Fibroblast of the aortic adventitia (primary cell): ENCODE data around the gene INF2. TPM values are rescaled to one million over a fixed set of nuclear protein-coding genes. Genes with fewer than 3 reads are reported as not detected.

ENCODE experiments used
- DNase-seq: peaks from one replicate; pipeline ENCODE4 v3.0.0-alpha.2; 2010; ENCODE audit warnings: low read depth
- H3K4me3 ChIP-seq: 2 replicates; pipeline ENCODE4 v1.5.1; 2011; ENCODE audit warnings: low read depth, mild to moderate bottlenecking, control low read depth, low read length, moderate library complexity
- total RNA-seq: library from RNA; depleted of rRNA; stranded (reverse); fragments of >200 nt; gene quantifications from 2 replicates; pipeline ENCODE4 v1.2.3, GENCODE V29; 2012; ENCODE audit warnings: low replicate concordance
- TF ChIP-seq, protein P1 (sequence below): IDR thresholded peaks from 2 replicates; pipeline ENCODE4 v1.5.1; 2011; ENCODE audit warnings: mild to moderate bottlenecking, low read length, control low read depth, inconsistent platforms; ENCODE audit not compliant: insufficient read depth

Gene INF2
- total RNA-seq, 1 donor: 64.0 TPM

DNA sequence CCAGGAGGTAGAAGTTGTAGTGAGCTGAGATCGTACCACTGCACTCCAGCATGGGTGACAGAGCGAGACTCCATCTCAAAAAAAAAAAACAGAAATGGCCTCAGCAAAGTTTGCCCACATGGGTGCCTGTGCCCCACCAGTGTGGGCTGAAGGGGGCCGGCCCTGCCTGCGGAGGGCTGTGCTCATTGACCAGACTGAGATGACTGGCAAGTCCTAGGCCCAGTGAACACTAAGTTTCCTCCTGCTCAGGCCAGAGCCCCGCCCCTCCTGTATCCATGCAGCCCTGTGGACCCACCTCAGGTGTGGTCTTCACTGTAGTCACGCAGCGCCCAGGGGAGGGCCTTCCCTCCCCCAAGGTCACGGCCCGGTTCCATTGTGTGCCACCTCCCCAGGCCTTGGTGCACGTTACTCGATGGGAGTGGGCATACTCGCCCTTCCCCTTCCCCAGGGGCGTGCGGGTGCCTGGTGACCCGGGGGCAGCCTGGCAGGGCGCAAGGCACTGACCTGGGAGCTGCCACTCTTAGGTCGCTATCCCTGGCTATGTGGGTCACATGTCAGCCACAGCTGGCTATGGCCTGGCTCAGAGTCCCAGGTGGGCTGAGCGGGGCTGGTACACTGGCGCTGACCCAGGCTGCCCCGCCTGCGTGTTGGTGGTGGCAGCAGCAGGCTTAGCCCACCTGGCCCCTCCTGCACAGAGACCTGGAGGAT lies 16.1 kb downstream of the INF2 start:
- TF ChIP-seq, protein P1, sequence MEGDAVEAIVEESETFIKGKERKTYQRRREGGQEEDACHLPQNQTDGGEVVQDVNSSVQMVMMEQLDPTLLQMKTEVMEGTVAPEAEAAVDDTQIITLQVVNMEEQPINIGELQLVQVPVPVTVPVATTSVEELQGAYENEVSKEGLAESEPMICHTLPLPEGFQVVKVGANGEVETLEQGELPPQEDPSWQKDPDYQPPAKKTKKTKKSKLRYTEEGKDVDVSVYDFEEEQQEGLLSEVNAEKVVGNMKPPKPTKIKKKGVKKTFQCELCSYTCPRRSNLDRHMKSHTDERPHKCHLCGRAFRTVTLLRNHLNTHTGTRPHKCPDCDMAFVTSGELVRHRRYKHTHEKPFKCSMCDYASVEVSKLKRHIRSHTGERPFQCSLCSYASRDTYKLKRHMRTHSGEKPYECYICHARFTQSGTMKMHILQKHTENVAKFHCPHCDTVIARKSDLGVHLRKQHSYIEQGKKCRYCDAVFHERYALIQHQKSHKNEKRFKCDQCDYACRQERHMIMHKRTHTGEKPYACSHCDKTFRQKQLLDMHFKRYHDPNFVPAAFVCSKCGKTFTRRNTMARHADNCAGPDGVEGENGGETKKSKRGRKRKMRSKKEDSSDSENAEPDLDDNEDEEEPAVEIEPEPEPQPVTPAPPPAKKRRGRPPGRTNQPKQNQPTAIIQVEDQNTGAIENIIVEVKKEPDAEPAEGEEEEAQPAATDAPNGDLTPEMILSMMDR: no peak
- DNase-seq: no peak
- H3K4me3 ChIP-seq: no peak overlapping the region

DNA sequence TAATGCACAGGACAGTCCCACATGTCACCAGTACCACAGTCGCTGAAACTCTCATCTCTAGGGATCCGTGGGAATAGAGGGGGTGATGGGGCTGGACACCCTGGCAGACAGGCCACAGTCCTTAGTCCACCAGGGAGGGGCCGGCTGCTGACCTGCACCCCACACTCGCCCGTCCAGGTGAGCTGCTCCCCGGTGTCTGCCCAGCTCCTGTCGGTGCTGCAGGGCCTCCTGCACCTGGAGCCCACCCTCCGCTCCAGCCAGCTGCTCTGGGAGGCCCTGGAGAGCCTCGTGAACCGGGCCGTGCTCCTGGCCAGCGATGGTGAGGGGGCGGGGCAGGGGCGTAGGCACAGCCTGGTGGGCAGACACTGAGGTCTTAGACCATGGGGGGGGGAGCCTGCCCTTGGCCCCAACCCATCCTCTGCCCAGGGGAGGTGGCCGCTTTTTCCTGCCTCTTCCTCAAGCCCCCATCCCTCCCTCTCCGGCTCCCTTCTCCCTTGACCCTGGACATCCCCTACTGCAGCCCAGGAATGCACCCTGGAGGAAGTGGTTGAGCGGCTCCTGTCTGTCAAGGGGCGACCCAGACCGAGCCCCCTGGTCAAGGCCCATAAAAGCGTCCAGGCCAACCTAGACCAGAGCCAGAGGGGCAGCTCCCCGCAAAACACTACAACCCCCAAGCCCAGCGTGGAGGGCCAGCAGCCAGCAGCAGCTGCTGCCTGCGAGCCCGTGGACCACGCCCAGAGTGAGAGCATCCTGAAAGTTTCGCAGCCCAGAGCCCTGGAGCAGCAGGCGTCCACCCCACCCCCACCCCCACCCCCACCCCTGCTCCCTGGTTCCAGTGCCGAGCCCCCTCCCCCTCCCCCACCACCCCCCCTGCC lies 17.6 kb downstream of the INF2 start:
- no peak for DNase-seq
- H3K4me3 ChIP-seq: no peak overlapping the region
- TF ChIP-seq, protein P1: no peak

DNA sequence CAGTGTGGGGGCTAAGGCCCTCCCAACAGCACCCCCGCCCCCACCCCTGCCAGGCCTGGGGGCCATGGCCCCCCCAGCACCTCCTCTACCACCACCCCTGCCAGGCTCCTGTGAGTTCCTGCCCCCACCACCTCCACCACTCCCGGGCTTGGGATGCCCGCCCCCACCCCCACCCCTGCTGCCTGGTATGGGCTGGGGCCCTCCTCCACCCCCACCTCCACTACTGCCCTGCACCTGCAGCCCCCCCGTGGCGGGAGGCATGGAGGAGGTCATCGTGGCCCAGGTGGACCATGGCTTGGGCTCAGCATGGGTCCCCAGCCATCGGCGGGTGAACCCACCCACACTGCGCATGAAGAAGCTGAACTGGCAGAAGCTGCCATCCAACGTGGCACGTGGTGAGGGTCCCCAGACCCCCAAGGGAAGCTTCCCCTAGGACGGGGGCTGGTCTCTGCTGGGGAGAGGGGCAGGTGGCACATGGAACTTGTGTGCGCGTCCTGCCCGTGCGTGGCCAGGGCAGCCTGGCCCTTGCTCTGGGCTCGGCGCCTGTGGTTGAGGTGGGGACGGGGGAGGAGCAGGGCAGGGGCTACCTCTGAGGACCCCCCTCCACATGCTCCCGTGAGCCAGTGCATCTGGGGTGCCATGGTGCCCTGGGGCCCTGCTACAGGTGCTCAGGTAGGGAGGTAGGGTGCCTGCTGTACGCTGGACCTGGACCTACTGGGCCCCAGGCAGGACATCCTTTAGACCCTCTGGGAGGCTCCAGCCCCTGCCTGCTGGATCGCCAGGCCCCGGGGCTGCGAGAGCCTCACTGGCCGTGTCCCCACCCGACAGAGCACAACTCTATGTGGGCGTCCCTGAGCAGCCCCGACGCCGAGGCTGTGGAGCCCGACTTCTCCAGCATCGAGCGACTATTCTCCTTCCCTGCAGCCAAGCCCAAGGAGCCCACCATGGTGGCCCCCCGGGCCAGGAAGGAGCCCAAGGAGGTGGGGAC lies 18.5 kb downstream of the INF2 start:
- no peak overlapping the region for H3K4me3 ChIP-seq
- DNase-seq: no peak
- TF ChIP-seq, protein P1: no peak

DNA sequence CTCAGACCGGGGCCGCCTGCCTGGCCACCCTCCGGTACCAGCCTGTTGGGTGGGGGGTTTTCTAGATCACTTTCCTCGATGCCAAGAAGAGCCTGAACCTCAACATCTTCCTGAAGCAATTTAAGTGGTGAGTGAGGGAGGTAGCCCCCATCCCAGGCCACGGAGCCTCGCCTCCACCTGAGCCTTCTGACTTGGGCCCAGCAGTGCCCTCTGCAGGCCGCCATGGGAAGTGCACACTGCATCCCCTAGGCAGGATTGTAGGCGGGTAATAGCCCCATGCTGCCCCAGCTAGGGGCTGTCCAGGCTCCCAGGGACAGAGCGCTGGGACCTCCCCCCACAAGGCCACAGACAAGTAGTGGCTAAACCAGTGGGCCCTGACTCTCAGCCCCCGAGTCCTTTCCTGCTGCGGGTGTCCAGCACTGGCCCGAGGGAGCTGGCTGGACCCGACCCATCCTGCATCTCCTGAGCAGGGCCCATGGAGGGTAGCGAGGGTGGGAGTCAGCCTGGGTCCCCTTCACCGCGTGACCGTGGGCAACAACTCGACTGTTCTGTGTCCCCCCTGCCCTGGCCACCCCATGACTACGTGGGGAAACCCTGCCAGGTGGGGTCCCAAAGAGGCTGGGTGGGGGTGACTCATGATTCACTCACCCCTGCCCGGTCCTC lies 19.3 kb downstream of the INF2 start:
- TF ChIP-seq, protein P1: peak; percentile 98
- no peak overlapping the region for H3K4me3 ChIP-seq
- DNase-seq: peak; percentile 60

DNA sequence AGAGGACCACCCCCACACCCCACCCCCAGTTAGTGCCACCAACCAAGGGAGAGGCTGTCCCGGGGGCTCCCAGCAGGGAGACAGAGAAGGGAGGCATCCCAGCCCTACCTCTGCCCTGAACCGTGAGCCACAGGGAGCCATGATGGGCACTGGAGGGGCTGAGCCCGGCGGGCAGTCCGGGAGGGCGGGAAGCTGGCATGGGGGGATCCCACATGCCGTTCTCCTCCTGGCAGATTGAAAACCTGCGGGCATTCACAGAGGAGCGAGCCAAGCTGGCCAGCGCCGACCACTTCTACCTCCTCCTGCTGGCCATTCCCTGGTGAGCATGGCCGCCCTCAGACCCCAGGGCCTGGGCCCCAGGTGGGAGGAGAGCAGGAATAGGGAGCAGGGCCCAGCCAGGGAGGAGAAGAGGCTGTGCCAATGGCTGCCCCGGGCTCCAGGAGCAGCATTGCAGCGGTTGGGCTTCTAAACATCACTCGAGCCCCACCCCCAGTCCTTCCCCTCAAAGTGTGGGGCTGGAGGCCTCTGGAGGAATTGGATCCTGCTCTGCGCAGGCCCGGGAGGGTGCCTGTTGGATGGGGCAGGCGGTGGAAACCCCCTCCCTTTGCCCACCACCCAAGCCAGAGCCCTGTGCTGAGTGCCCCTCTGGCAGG lies 20.1 kb downstream of the INF2 start:
- no peak for DNase-seq
- TF ChIP-seq, protein P1: no peak
- H3K4me3 ChIP-seq: no peak overlapping the region
